NK-92 (cell line): ENCODE data around the gene NEURL1B.
"Not testable (repeated sequence)": the region's sequence is repeated elsewhere in the genome, so short reads cannot be mapped to it uniquely, and the experiment has no call there.

Experiments
- DNase-seq: peaks from one replicate; lab custom pipeline; 2025; ENCODE audit not compliant: unreplicated experiment; lab: John Stamatoyannopoulos, UW

The NEURL1B gene

DNA sequence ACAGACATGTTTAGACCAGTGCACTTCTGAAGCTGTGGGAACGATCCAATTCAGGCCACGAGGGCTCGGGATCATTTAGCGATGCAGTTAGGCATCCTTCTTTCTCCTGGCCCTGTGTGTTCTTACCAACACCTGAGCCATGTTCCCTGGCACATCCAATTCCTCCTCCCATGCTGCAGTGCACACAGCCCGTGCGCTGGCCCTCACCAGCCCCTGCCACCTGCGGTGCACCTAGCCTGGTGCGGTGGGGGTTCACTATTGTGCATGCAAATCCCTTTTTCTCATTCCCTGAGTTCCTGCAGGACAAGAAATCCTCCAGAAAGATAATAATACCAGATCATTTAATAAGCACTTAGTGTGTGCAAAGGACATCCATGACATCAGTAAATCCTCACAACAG lies 53.5 kb downstream of the NEURL1B start:
- DNase-seq, result no peak

DNA sequence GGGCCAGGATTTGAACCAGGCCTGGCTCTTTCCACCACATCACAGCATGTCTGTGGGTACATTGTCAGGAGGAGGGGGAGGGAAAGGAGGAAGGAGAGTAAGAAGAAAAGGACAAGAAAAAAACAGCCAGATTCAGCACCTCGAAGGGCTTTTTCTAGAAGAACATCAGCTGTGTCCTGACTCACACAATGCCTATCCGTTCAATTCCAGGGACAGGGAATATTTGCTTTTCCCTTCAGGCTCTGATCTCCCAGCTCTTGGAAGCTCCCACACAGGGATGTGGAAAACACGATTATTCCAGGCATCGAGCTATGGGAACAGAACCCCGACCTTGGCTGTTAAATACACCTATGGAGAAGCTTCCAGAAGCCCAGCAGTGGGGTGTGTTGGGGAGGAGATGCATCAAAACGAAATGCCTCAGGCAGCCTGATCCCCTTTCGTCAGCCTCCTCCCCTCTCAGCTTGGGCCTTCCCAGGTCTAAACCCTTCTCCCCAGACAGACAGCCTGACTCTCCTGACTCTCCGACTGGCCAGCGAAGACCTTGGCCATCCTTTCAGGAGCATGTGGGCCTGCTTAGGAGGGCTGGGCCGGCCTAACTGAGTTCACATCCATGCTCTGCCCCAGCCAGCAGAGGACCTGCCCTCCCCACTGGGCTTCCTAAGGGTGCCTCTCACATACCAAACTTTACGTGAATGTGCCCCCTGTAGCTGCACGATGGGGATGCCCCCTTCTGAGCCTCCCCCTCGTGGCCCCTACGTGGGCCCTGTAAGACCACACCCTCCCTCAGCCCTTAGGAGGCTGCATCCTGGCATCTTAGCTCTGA lies 54.4 kb downstream of the NEURL1B start:
- DNase-seq, result no peak

DNA sequence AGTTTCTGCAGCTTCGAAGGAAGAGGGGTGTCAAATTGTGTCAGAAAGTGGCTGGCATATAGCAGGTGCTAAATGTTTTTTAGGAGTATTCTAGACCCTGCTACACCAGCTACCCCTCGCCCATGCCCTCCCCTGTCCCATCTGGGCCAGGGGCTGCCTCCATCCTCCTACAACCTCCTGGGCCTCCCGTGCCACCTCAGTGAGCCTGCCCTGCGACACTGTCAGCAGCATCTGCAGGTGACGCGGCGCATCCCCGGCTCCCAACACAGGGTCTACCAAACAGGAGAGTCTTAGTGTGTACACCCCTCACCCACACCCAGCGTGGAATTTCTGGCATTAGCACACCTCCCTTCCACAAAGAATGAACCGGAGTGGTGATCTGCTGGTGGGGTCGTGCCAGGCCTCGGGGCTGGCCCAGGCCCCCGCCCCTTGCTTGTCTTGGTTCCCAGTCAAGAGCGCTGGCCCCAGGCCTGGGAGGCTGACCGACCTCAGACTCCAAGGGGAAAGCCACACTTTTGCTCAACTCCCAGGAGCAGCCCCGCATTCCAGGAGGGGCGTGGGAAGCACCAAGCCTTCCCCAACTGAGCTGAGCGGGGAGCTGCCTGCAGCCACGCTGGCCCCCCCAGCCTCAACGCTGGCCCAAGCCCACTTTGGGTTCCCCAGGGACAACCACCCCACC lies 55.2 kb downstream of the NEURL1B start:
- no peak for DNase-seq

DNA sequence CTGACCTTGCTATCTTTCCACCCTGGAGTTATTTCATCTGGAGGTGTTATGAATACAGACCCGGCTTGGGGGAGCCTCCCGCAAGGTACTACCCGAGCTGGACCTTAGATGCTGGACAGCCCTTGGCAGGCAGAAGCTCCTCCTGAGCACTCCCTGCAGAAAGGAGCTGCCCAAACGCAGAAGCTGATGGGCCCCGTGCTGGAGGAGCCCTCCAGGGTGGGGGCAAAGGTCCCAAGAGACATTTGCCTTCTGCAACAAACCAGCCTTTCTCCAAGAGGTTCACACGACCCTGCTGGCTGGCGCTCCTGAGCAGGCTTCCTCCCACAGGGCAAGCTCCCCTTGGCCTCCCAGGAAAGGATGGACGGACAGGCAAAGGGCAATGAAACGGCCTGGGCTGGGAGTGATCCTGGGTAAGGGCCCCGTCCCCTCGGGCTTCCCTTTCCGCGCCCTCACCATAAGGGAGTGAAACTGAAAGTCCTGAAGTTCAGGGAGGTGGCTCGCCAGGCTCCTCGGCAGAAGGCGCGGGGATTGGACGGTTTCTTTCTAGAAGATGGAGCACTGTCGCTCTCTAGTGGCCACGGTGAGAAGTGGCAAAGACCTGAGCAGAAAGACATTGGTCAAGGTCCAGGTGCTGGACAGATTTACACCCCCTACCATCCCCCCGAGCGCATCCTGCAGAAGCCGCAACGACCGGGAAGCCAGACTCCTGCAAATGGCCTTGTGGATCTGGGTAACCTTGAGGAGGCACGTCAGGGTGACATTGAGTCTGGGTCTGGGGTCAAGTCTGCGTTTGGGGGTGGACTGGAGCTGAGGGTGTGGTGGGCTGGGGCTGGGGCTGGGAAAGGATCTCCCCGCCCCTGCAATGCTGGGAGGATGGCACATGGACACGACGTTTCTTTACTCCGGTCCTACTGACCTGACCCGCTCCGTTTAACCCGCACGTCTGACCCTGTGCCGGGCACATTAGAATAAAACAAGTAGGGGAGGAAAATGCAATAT lies 56.4 kb downstream of the NEURL1B start:
- DNase-seq, result peak; percentile 11

DNA sequence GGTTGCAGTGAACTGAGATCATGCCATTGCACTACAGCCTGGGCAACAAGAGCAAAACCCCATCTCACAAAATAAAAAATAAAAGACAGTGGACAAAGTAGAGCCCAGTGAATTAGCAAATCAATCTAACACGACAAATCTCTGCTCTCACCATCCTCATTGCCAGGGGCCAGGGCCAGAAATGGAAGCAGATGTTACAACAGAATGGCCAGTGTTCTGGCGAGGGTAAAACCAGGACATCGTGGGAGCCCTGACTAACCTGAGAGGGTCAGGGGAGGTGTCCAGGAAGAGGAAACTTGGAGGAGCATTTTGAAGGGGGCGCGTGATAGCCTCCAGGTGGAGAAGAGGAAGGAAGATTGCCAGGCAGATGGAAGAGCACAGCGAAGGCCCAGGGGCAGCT lies 58.4 kb downstream of the NEURL1B start:
- DNase-seq, result no peak

DNA sequence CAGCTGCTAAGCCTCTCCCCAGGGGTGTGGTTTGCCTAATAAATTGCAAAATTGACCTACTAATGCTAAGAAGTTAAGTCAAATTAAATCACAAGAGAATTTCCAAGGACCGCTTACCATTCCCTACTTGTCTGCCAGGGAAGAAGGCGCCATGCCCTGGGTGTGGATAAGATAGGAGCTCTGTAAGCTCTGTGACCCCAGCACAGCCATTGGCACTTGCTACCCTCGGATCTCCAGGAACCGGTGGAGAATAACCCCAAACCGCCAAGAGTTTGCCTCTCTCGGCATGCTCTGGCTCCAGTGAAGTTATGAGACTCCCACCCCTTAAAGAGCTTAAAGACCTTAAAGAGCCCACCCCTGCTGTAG lies 58.9 kb downstream of the NEURL1B start:
- no peak for DNase-seq

DNA sequence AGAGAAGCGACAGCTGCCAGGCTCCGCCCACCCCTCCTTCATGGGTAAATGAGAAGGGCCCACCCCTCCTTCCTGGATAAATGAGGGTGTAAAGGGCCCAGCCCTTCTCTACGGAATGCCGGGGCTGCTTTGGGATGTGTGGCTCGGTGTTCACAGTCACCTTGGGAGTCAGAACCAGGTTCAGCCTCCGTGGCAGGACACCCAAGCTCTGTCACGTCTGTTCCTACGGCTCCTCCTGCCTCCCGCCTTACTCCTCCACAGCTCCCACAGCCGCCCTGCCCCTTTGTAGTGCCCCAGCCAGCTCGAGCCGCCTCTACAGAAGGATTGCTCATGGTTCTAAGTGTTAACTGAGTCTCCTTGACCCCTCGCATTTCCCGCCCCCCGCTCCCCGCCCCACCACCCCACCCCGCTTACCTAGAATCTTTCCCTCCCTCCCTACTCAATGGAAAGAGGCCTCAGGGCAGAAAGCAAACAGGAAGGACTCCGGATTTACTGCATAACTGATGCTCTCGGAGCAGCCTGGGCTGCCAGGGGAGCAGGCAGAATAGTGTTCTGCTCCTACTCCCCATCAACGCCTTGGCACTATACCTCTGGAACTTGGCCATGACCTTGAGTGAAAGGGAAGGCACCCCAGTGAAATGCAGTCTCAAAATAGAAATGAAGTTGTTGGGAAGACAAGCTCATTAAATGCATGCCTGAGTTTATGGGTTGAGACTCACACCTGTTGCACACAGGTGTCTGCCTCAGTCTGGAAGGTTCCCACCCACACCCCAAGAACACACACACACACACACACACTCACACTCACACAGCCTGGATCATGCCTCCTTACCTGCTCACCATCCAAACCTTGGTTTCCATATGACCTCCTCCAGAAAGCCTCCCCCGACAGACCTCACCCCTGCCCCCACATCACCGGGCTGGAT lies 59.6 kb downstream of the NEURL1B start:
- DNase-seq, result no peak

DNA sequence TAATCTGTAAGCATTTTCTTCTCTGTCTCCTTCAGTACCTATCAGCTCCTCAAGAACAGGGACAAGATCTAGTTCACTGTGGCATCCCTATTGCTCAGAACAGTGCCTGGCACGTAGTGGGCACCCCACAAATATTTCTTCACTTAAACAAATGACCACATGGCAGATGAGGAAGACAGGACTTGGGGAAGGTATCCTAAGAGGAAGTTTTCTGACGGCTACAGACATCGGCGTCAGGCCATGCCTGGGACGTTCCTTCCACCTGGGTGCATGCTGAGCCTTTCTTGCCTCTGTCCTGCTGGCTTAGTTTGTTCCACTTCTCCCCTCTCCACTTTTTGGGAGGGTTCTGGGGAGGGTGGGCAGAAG lies 60.2 kb downstream of the NEURL1B start:
- DNase-seq, result no peak

DNA sequence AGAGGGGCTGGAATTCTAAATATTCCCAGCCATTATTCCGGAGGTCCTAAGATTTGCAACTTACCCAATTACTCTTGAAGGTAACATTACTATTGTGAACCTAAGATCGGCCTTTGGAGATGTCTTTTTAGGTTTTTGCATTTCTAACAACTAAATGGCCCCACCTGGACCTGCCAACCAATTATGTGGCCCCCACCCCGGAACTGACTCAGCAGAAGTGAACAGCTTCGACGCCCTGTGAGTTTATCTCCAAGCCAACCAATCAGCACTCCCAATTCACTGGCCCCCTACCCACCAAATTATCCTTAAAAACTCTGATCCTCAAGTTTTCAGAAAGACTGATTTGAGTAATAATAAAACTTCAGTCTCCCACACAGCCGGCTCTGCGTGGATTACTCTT lies 62.9 kb downstream of the NEURL1B start:
- no peak for DNase-seq

DNA sequence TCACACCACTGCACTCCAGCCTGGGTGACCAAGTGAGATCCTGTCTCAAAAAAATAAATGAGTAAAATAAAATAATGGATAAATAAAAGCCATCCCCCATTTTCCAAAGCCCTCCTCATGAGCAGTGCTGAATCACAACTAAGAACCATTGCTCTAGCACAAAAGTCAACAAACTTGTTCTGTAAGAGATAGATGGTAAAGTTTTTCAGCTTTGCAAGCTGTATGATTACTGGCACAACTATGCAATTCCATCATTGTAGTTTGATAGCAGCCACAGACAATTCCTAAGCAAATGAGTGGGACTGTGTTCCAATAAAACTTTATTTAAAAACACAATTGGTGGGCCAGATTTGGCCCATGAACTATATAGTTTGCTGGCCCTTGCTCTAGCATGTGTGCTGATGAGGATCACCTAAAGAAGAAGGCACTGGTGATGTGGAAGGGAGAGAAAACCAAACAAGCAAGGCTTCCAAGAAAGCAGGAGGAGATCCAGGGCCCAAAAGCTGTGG lies 64.6 kb downstream of the NEURL1B start:
- DNase-seq, result no peak

DNA sequence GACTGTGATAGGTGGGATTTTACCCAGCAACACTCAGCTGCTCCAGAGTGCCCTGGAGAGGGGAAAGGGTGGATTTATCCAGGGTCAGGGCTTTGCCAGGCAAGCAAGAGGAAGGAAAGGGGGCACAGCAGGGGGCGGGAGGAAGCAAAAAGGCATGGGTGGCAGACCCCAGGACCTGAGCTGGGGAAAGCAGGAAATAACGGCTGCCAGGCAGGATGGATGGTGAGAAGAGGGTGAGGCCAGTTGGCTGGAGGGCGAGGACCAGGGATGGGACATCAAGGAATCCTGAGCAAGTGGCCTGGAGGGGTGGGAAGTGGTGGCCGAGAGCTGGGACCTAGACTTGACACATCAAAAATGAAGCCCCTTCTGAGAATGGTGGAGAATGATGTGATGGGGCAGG lies 65.7 kb downstream of the NEURL1B start:
- no peak for DNase-seq

DNA sequence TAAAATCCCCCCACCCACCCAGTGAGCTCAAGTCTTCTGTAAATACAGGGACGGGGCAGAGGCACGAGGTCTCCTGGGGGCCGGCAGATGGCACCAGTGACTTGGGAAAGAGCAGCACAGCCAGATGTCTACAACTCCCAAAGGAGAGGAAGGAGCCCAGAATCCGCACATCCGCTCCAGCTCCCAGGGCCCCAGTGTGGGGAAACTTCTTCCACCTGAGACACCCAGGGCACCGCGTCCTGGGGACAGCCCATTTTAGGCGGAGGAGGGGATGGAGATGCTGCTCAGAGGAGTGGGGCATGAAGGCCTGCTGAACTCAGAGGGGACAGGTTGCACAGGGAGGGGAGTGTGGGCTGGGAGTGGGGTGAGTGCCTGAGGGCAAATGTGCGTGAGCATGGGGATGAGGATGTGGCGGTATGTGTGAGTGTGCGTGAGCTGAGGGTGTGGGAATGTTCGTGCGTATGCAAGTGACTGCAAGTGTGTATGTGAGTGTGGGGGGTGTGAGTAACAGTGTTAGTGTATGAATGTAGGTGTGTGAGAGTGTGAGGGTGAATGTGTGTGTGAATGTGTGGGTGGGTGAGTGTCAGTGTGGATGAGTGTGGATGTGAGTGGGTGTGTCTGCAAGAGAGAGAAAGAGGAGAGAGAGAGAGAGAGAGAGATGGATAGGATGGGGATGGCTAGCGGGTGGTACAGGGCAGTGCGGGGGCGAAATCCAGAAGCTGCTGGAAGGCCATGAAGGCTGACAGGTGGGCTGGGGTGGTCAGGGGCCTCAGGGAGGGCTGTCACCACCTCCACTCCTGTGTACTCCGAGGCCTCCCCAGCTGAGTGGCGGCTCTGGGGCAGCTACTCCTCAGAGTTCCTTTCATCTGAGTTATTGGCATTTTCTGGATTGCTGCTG lies 66.5 kb downstream of the NEURL1B start:
- no peak for DNase-seq

DNA sequence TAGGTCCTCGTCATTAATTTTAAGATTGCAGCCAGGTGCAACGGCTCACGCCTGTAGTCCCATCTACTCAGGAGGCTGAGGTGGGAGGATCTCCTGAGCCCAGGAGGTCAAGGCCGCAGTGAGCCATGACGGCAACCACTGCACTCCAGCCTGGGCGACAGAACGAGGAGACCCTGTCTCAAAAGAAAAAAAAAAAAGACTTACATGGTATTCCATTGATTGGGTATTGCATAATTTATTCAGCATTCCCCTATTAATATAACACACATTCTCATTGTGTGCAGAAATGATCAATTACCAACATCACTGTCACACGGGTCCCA lies 67.1 kb downstream of the NEURL1B start:
- DNase-seq, result no peak

DNA sequence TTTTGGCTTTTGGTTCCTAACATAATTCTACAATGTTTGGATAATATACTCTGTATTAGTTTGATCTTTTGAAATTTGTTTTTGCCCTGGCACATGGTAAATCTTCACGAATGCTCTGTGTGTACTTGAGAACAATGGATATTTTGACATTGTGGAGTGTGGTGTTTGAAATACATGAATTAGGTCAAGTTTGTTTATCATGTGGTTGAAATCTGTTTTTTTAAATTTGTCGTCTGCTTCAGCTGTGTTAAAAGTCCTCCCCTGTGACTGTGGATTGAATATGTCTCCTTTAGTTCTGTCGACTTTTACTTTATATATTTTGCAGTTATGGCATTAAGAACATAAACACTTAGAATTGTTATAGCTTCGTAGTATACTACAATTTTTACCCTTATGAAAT lies 69.6 kb downstream of the NEURL1B start:
- DNase-seq, result no peak

DNA sequence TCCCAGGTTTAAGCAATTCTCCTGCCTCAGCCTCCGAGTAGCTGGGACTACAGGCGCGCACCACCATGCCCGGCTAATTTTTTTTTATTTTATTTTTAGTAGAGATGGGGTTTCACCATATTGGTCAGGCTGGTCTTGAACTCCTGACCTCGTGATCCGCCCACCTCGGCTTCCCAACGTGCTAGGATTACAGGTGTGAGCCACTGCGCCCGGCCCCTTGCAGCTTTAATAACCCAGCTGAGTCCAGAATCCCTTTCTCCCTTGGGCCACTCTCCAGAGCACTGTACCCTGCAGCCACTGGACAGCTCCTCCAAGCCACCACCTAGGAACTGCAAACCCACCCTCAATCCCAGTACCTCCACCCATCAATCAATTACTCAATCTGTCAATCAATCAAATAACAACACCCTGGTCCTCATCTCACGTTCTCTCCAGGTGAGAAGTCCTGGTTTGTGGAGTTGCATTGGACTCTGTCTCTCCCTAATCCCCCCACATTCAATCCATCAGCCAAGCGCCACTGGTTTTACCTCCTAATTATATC lies 70.3 kb downstream of the NEURL1B start:
- not testable (repeated sequence) for DNase-seq

DNA sequence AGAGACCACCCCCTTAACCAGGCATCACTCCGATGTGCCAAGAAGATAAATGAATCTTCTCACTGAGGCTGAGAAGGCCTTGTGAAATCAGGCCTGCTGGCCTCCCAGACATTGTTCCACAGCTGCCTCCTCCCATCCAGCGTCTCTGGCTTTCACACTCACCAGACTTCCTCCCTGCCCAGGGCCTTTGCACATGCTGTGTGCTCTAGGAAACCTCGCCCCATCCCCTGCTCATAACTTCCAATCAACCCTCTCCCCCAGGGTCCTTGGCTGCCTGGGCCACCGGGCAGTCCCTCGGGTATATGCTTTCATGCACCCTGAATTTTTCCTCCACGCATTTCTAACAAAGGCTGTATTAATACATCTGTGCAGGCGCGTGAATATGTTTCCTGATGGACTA lies 71.5 kb downstream of the NEURL1B start:
- DNase-seq, result no peak

DNA sequence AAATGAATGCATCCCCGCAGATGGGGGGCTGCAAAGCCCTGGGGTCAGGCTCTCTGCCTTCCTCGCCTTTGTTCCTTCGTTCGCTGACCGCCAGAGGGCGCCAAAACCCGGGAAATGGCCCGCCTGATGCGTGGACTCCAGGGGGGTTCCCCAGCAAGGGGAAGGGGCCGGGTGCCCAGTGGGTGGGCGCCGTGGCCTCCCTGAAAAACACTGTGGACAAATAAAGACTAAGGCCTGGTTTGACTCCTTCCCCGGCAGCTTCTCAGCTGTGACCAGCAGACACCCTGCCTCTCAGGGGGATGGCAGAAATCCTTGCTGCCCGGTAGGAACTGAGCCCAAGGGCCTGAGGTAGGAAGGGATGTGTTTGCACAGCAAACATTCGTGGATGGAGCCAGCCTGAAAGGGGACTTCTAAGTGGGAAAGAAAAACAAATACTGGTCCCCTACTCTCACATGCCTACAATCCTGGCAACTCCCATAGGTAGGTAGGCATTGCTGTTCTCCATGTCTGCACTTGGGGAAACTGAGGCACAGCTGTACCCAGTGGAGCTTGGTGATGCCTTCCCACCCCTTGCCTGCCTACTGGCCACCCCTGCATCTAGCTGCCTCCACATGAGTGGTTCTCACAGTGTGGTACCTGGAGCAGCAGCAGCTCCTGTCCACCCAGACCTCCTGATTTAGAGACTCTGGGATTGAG lies 72.2 kb downstream of the NEURL1B start:
- no peak for DNase-seq

DNA sequence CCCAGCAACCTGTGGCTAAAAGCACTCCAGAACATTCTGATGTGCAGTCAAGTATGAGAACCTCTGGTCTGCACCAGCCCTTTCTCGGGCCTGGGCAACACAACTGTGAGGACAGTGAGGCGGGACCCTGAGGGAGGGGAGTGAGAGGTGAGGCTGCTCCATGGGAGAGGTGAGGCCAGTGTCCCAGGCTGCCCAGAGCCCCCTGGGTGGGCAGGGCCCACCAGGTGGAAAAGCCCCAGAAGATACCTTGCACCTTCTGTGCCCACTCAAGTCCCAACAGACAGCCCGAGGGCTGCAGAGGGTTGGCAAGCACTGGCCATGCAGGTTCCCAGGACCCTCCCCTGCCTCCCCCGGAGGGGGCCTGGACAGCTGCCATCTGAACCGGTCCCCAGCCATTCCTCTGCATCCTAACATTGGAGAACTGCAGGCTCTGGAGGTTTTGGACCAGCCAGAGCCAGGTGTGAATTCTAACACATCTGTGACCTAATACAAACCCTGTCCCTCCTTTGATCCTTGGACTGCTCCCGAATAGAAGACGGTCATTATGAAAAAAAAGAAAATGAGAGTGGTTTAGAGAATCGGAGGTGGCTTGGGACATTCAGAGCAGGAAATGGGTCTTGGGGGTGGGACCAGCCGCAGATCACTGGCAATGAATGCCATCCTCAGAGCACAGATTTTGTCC lies 72.9 kb downstream of the NEURL1B start:
- DNase-seq, result no peak
